MM.1S (cell line): Measurements from ENCODE around the gene TNFRSF6B.

ENCODE experiments used
- DNase-seq: peaks from one replicate; pipeline ENCODE4 v3.0.0-alpha.2; 2015
- H2AFZ ChIP-seq: fragments of 300-600 bp; sonication (generic); 2 replicates; pipeline ENCODE4 v1.6.0; 2016; ENCODE audit warnings: antibody characterized with exemption, low read length
- H3F3A ChIP-seq: fragments of 300-600 bp; sonication (generic); 2 replicates; pipeline ENCODE4 v1.6.1; 2016; ENCODE audit warnings: mild to moderate bottlenecking, antibody characterized with exemption, low read length, moderate library complexity, mixed read lengths; ENCODE audit not compliant: insufficient read depth
- H3K27ac ChIP-seq: fragments of 300-600 bp; sonication (generic); 2 replicates; pipeline ENCODE4 v1.5.1; 2016; ENCODE audit warnings: mild to moderate bottlenecking, low read length
- H3K27me3 ChIP-seq: fragments of 300-600 bp; sonication (generic); replicated peaks from 2 replicates; pipeline ENCODE4 v1.6.0; 2016; ENCODE audit warnings: low read length; ENCODE audit not compliant: insufficient read depth
- H3K36me3 ChIP-seq: fragments of 300-600 bp; sonication (generic); replicated peaks from 2 replicates; pipeline ENCODE4 v1.6.1; 2016; ENCODE audit warnings: mild to moderate bottlenecking, low read length, mixed read lengths; ENCODE audit not compliant: insufficient read depth
- H3K4me1 ChIP-seq: fragments of 300-600 bp; sonication (generic); 2 replicates; pipeline ENCODE4 v1.6.1; 2016; ENCODE audit warnings: low read length, mixed read lengths
- H3K4me2 ChIP-seq: fragments of 300-600 bp; sonication (generic); 2 replicates; pipeline ENCODE4 v1.6.0; 2016; ENCODE audit warnings: low read depth, low read length
- H3K4me3 ChIP-seq: fragments of 300-600 bp; sonication (generic); 2 replicates; pipeline ENCODE4 v1.5.1; 2016; ENCODE audit warnings: low read length, mixed read lengths
- H3K79me2 ChIP-seq: fragments of 300-600 bp; sonication (generic); 2 replicates; pipeline ENCODE4 v1.6.1; 2016; ENCODE audit warnings: mixed run types, low read length, mixed read lengths
- H3K9ac ChIP-seq: fragments of 300-600 bp; sonication (generic); 2 replicates; pipeline ENCODE4 v1.6.1; 2016; ENCODE audit warnings: low read length, mixed read lengths
- H3K9me2 ChIP-seq: fragments of 300-600 bp; sonication (generic); replicated peaks from 2 replicates; pipeline ENCODE4 v1.6.1; 2016; ENCODE audit warnings: mild to moderate bottlenecking, low read length, mixed read lengths; ENCODE audit not compliant: insufficient read depth
- H3K9me3 ChIP-seq: fragments of 300-600 bp; sonication (generic); replicated peaks from 2 replicates; pipeline ENCODE4 v1.6.1; 2016; ENCODE audit warnings: mild to moderate bottlenecking, low read length, mixed read lengths; ENCODE audit not compliant: insufficient read depth
- H4K20me1 ChIP-seq: fragments of 300-600 bp; sonication (generic); 2 replicates; pipeline ENCODE4 v1.6.1; 2016; ENCODE audit warnings: mild to moderate bottlenecking, low read length, moderate library complexity, mixed read lengths; ENCODE audit not compliant: insufficient read depth
- EZH2 ChIP-seq: fragments of 300-600 bp; sonication (generic); optimal IDR thresholded peaks from 2 replicates; pipeline ENCODE3; 2017; ENCODE audit warnings: low read depth, mild to moderate bottlenecking, antibody characterized with exemption, low read length, mixed read lengths
- EZH2phosphoT487 ChIP-seq: fragments of 300-600 bp; sonication (generic); IDR thresholded peaks from 2 replicates; pipeline ENCODE4 v1.6.1; 2018; ENCODE audit warnings: antibody characterized with exemption, low read length
- TF ChIP-seq, protein P1 (sequence below): fragments of 300-600 bp; sonication (generic); IDR thresholded peaks from 2 replicates; pipeline ENCODE4 v1.5.1; 2016; ENCODE audit warnings: antibody characterized with exemption, low read length, mixed read lengths

Gene TNFRSF6B

DNA sequence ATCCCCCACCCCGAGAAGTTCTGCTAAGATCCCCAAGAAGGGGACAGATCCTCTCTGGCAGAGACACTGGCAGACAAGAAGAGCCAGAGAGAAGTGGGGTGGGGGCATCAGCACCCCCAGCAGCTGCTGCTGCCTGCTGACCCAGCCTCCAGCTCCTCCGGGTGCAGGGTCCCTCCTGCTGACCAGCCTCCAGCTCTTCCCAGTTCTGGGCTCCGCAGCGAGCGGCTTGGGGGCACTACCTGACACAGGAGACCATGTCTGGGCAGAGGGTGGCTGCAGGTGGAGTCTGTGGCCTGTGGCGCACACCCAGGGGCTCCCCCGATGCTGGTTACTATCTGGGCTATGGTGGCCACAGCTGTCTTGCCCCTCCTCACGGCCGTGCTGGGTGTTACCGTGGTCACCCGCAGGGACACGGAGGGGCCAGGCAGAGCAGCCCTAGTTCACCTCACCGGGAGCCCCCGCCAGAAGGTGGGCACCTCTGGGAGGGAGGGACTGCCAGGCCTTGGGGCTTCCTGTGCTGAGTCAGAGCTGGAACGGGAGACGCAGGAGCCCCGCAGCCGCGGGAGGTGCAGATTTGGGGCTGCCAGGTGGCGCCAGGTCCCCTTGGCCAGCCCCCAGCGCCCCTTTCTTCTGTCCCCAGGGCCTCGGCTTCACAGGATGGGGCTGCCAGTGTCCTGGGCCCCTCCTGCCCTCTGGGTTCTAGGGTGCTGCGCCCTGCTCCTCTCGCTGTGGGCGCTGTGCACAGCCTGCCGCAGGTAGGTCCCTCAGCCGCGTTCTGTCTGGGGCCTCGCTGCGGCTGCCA lies 40.6 kb downstream of the TNFRSF6B start:
- H3K36me3 ChIP-seq: no peaks in the 10 kb centered on the region
- peaks cover 20% of the 10 kb centered on the region for H3F3A ChIP-seq
- peak; percentile 62 for DNase-seq
- peak overlapping the region; percentile 93 for H3K27ac ChIP-seq
- peak overlapping the region; percentile 88 for H3K9ac ChIP-seq
- H2AFZ ChIP-seq: no peak overlapping the region
- peak overlapping the region; percentile 86 for H3K4me3 ChIP-seq
- H3K9me3 ChIP-seq: no peaks in the 10 kb centered on the region
- peaks cover 63% of the 10 kb centered on the region for H3K79me2 ChIP-seq
- H4K20me1 ChIP-seq: no peaks in the 10 kb centered on the region
- H3K4me1 ChIP-seq: peaks cover 20% of the 10 kb centered on the region
- peak overlapping the region; percentile 94 for H3K4me2 ChIP-seq
- H3K27me3 ChIP-seq: no peaks in the 10 kb centered on the region
- no peaks in the 10 kb centered on the region for H3K9me2 ChIP-seq
- TF ChIP-seq, protein P1, sequence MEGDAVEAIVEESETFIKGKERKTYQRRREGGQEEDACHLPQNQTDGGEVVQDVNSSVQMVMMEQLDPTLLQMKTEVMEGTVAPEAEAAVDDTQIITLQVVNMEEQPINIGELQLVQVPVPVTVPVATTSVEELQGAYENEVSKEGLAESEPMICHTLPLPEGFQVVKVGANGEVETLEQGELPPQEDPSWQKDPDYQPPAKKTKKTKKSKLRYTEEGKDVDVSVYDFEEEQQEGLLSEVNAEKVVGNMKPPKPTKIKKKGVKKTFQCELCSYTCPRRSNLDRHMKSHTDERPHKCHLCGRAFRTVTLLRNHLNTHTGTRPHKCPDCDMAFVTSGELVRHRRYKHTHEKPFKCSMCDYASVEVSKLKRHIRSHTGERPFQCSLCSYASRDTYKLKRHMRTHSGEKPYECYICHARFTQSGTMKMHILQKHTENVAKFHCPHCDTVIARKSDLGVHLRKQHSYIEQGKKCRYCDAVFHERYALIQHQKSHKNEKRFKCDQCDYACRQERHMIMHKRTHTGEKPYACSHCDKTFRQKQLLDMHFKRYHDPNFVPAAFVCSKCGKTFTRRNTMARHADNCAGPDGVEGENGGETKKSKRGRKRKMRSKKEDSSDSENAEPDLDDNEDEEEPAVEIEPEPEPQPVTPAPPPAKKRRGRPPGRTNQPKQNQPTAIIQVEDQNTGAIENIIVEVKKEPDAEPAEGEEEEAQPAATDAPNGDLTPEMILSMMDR: peak; percentile 11; the same call in 1 of the 2 replicates
- TF ChIP-seq EZH2phosphoT487 (no peak), EZH2 (no peak)

DNA sequence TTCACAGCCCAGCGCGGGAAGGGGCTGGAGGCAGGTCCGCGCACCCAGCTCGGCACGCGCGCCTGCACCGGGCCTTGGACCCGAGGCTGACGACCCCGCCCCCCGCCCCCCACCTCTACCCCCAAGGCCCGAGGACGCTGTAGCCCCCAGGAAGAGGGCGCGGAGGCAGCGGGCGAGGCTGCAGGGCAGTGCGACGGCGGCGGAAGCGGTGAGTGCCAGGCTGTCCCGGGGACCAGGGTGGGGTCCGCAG lies 41.2 kb downstream of the TNFRSF6B start:
- no peak overlapping the region for H2AFZ ChIP-seq
- peak overlapping the region; percentile 88 for H3K9ac ChIP-seq
- H3K27ac ChIP-seq: peak overlapping the region; percentile 93
- no peak for DNase-seq
- H3K4me1 ChIP-seq: peaks cover 15% of the 10 kb centered on the region
- peak overlapping the region; percentile 86 for H3K4me3 ChIP-seq
- no peaks in the 10 kb centered on the region for H4K20me1 ChIP-seq
- peaks cover 57% of the 10 kb centered on the region for H3K79me2 ChIP-seq
- no peaks in the 10 kb centered on the region for H3K27me3 ChIP-seq
- TF ChIP-seq, protein P1: no peak
- no peak for TF ChIP-seq EZH2
- no peak for TF ChIP-seq EZH2phosphoT487
- H3F3A ChIP-seq: peaks cover 20% of the 10 kb centered on the region
- H3K4me2 ChIP-seq: peak overlapping the region; percentile 94; the same call in 1 of the 2 replicates
- H3K36me3 ChIP-seq: no peaks in the 10 kb centered on the region
- H3K9me3 ChIP-seq: no peaks in the 10 kb centered on the region
- no peaks in the 10 kb centered on the region for H3K9me2 ChIP-seq

DNA sequence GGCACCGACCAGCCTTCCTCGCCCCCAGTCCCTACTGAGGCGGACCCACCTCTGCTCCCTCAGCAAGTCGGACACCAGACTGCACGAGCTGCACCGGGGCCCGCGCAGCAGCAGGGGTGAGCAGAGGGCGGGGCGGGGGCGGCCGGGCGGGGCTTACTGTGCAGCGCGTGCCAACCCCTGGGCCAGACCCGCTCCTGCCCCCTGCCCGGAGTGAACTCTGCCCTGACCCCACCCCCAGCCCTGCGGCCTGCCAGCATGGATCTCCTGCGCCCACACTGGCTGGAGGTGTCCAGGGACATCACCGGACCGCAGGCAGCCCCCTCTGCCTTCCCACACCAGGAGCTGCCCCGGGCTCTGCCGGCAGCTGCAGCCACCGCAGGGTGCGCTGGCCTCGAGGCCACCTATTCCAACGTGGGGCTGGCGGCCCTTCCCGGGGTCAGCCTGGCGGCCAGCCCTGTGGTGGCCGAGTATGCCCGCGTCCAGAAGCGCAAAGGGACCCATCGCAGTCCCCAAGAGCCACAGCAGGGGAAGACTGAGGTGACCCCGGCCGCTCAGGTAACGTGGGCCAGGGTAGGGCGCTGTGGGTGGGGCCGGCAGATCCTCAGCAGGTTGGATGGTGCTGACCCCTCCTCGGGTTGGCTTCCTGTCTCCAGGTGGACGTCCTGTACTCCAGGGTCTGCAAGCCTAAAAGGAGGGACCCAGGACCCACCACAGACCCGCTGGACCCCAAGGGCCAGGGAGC lies 41.7 kb downstream of the TNFRSF6B start:
- TF ChIP-seq, protein P1: no peak
- TF ChIP-seq EZH2phosphoT487: no peak
- TF ChIP-seq EZH2: no peak
- no peaks in the 10 kb centered on the region for H4K20me1 ChIP-seq

More for the DNA sequence above, 41.7 kb downstream of the TNFRSF6B start:
- H3K79me2 ChIP-seq: peaks cover 53% of the 10 kb centered on the region
- peak overlapping the region; percentile 93; the same call in 1 of the 2 replicates for H3K27ac ChIP-seq
- peaks cover 12% of the 10 kb centered on the region for H3K4me1 ChIP-seq
- H3K27me3 ChIP-seq: no peaks in the 10 kb centered on the region
- H3F3A ChIP-seq: peaks cover 20% of the 10 kb centered on the region
- peak overlapping the region; percentile 88 for H3K9ac ChIP-seq
- peak; percentile 77 for DNase-seq
- H2AFZ ChIP-seq: no peak overlapping the region
- no peaks in the 10 kb centered on the region for H3K36me3 ChIP-seq
- peak overlapping the region; percentile 99 for H3K4me2 ChIP-seq
- peak overlapping the region; percentile 86 for H3K4me3 ChIP-seq
- no peaks in the 10 kb centered on the region for H3K9me2 ChIP-seq
- H3K9me3 ChIP-seq: no peaks in the 10 kb centered on the region
